Myocyte (in vitro differentiated cells): ENCODE results near the gene ARMC3. TPM values are rescaled to one million over a fixed set of nuclear protein-coding genes. Genes with fewer than 3 reads are reported as not detected.
"Not testable (repeated sequence)": the region's sequence is repeated elsewhere in the genome, so short reads cannot be mapped to it uniquely, and the experiment has no call there.

Experiments
- DNase-seq: peaks from one replicate; pipeline ENCODE4 v3.0.0-alpha.2; 2012; ENCODE audit warnings: low read depth
- total RNA-seq: library from RNA; depleted of rRNA; stranded (reverse); fragments of >200 nt; gene quantifications from 2 replicates; pipeline ENCODE4 v1.2.3, GENCODE V29; 2014

The ARMC3 gene
- total RNA-seq, 1 donor from 2014 or later, result not detected

- DNase-seq, result no peak
Measured at GRCh38 chr10:22925088-22925487, 2.8 kb upstream of the ARMC3 start.

- DNase-seq, result no peak
Measured at GRCh38 chr10:22927166-22927565, 687 bp upstream of the ARMC3 start.

GRCh38 chr10:22929053-22929452, 1.2 kb downstream of the ARMC3 start:
- DNase-seq, result not testable (repeated sequence)

GRCh38 chr10:22931948-22932347, 4.1 kb downstream of the ARMC3 start:
- no peak for DNase-seq

DNA sequence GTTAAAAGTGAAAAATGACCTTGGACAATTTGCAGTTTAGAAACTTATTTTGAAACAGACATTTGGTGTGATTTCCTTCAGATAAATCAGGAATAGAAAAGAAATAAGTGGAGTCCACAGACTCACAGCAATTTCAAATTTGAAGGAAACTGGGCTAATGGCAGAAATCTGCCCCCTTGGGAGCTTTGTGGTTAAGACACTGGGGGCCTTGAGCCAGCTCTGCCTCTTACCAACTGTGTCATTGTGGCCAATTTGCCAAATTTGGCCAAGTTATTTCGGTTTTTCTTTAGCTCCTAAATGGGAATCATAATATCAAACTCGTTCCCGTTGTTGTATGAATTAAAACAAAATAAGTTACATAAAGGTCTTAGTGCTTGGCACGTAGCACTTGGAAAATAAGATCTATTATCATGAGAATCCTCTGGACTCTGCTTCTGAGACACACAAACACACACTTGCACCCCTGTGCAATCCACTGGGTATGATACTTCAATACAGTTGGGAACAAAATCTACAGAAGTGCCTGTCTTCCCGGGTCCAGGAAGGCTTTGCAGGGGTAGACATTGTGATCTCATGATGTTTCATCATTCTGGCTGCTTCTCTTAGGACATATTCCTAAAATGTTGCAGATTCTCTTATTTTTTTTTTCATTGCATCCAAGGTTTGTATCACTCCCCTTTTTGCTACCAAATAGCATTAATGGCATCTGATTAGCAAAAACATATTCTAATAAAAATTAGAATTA, 4.9 kb downstream of the ARMC3 start:
- peak; percentile 47 for DNase-seq

- DNase-seq, result peak; percentile 9
Measured at GRCh38 chr10:22934726-22935125, 6.9 kb downstream of the ARMC3 start.

DNA sequence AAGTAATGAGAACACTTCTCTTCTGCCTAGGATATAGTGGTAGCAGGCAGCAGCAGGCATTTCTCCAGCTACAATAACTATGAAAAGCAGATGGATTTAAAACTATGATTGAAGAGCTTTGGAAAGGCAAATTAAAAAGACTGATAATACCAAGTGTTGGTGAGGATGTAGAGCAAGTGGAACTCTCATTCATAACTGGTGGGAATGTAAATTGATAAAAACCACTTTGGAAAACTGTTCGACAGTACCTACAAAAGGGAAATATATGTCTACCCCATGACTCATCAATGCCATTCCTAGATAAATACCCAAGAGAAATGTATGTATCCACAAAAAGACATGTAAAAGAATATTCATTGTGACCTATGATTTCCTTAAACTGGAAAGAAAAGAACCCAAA, 14.6 kb downstream of the ARMC3 start:
- DNase-seq, result no peak

DNA sequence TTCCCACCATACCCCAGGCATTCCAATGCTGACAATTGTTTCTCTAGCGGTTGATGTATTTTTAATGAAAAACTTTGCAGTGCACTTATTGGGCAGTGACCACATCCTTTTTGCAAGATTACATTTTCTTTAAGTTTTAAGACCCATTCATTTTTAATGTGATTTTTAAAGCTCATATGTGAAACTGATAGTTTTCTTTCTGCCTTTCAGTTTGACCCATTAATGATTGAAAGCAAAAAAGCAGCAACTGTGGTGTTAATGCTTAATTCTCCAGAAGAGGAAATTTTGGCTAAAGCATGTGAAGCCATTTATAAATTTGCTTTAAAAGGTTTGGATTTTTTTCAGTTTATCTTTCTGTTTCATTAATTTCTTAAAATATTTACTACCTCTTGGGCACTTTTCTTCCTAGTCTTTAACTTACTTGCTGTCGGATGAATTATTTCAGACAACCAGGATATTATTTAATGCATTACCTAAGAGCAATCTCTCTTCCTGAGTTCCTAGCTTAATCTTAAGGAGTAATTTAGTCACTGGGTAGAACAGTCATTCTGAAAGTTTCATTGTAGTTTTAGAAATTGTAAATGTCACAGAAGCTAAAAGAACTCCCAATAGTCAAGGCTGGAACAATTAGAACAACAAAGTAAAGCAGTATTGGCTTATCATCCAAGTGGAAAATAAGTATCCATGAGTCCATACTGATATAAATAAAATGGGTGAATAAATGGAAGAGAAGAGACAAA, 18.3 kb downstream of the ARMC3 start:
- no peak for DNase-seq

DNA sequence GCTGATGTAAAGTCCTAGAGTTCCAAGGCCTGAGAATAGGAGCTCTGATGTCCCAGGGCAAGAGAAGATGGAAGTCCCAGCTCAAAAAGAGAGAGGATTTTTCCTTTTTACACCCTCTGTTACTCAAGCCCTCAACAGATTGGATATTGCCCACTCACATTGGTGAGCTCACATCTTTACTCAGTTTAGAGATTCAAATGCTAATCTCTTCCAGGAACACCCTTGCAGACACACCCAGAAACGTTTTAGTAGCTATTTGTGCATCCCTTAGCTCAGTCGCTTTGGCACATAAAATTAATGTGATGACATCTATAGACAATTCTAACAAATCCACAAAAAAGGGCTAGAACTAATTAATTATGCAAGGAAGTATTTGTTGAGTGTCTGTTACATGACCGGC, 27.1 kb downstream of the ARMC3 start:
- DNase-seq, result no peak

DNA sequence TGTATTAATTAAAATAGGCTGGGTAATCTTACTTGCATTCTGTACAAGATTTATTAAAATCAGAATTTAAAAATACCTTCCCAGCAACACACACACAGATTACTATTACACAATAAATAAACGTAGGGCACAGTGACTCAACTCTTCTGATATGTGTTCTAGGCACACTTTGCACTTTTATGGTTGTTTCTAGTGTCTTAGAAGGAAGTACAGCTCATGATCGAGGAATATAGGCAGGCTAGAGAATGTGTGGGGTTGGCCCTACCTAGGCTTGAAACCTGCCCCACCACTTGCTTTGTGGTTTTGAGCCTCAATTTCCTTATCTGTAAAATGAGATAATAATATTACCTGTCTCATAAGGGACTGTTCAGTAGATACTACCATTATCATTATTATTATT, 30.5 kb downstream of the ARMC3 start:
- DNase-seq, result no peak

GRCh38 chr10:22959292-22959691, 31.4 kb downstream of the ARMC3 start:
- DNase-seq, result no peak

DNA sequence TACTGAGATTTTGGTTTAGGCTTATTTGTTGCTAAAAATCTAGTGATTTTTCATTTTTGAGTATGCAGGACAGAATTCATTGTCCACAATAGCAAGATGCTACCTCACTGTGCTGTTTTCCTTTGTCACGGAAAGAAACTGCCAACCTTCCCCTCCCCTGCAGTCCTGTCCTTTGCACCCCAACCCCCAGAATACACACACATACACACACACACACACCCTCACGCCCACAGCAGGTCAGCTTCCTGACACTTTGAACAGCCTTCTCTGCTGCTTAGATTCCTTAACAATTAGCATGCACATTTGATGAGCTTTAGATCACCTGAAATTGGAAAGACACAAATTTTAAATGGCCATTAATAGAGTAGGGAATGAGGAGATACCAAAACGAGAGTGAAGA, 32.1 kb downstream of the ARMC3 start:
- DNase-seq, result no peak

- DNase-seq, result no peak
Measured at GRCh38 chr10:22962817-22963216, 35.0 kb downstream of the ARMC3 start.

DNA sequence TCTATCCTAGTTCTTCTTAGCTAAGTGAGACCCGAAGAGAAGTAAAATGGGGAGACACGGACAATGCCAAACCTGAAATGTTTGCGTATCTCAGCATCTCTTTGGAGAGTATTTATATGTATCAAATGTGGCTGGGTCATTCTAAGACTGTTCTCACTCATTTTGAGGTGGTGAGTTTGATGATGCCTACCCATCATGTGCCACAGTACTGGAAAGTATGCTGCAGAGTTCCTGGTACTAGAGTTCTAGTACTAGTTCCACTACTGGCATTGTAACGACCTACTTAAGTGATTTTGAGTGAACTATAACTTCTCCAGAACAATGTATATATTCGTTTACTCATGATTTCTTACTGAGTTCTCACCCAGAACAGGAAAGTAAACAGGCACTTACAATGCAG, 41.9 kb downstream of the ARMC3 start:
- DNase-seq, result no peak

- DNase-seq, result no peak
Measured at GRCh38 chr10:22976534-22976933, 48.7 kb downstream of the ARMC3 start.

GRCh38 chr10:22977751-22978150, 49.9 kb downstream of the ARMC3 start:
- DNase-seq, result no peak

GRCh38 chr10:22978287-22978686, 50.4 kb downstream of the ARMC3 start:
- peak; percentile 78 for DNase-seq

- no peak for DNase-seq
Measured at GRCh38 chr10:22978918-22979317, 51.1 kb downstream of the ARMC3 start.

DNA sequence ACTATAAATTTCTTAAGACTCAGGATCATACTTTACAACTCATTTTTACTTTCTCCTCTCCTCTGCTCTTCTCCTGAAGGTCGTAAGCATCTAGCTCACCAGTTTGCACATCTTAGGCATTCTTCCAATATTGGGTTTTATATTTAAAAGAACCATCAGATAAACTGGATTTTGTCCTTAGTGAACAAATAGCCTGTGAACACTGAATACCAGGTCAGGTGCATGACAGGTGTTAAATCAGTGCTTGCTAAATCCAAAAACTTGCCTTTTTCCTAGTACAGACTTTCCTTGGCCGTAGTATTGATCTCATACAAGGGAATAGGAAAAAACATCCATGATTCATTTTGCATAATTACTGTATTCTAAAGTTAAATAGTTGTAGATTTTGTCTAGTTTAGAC, 53.0 kb downstream of the ARMC3 start:
- DNase-seq, result no peak

DNA sequence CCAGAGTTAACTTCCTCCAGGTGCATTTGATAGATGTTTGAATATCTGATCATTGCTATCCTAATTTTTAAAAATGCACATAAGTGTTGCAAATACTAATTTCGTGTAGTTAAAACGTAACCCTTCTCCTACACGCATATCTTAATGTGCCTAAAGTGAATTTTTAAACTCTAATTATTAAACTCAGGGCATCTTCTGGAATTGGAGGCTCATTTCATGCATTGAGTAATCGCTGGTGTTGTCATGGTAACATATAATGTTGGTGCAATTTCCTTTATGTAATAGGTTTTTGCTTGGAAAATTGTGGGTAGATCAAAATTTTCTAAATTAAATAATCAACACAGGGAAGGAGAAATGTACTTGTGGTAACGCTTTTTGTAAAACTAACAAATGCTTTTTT, 56.2 kb downstream of the ARMC3 start:
- no peak for DNase-seq

DNA sequence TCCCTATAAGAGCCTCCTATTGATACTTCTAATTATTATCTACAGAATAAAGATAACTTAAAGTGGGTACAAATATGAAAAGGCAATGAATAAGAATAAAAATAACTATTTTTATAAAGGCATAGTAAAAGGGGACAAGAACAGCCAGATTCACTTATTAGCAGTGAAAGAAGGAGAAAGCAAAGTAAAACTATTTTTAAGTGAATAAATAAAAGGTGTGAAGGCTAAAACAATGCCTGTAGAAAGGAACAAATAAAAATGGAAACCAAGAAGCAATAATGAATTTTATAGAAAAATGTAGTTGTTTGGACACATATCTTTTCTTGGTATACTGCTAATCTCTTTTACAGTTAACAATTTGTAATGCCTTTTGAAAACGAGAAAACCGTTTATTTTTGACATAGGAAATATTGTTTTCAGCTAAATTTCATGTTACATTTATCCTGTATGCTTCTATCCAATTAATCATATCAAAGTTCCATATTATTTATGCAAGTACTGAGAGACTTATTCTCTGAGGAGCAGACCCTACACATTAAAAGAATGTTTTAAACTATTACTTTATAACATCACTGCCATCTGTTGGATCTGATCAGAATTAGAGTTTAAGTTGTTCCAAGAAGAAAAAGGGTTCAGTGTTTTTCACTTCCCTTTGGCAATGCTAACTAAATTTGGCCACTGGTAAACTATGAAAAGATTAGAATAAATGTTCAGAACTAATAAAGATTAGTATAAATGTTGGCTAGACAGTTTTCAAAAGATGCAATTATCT, 59.1 kb downstream of the ARMC3 start:
- DNase-seq, result peak; percentile 54
